SK-N-SH (cell line): ENCODE results near the gene LIMS2.

ENCODE experiments used
- CTCF ChIP-seq: fragments of 200-600 bp; sonication (generic); IDR thresholded peaks from 2 replicates; pipeline ENCODE4 v1.6.1; 2017; ENCODE audit warnings: antibody characterized with exemption, mild to moderate bottlenecking, moderate library complexity
- PBX3 ChIP-seq: IDR thresholded peaks from 2 replicates; pipeline ENCODE4; 2012
- RAD21 ChIP-seq: IDR thresholded peaks from 2 replicates; pipeline ENCODE4 v1.6.1; 2012; ENCODE audit warnings: mild to moderate bottlenecking, low read length
- RFX5 ChIP-seq: IDR thresholded peaks from 2 replicates; pipeline ENCODE4 v1.6.1; 2012; ENCODE audit warnings: mild to moderate bottlenecking, improper control_type of control experiment, low read length
- TCF12 ChIP-seq: IDR thresholded peaks from 2 replicates; pipeline ENCODE4 v1.4.0; 2012

GRCh38 chr2:127619203-127619590 lies 56.1 kb downstream of the LIMS2 start:
- TF ChIP-seq TCF12 (no peak), RAD21 (no peak), CTCF (no peak), RFX5 (no peak), PBX3 (no peak)
